WTC11 (cell line): ENCODE results near the gene PLXNA2.

ENCODE experiments used
- ATF1 ChIP-seq: sonication (generic); formaldehyde crosslinking; IDR thresholded peaks from 2 replicates; pipeline ENCODE4 v1.8.1; 2023; ENCODE audit warnings: mild to moderate bottlenecking, moderate library complexity, missing genetic modification reagents
- CREB1 ChIP-seq: sonication (generic); formaldehyde crosslinking; IDR thresholded peaks from 2 replicates; pipeline ENCODE4 v1.8.0; 2023; ENCODE audit warnings: mild to moderate bottlenecking, missing genetic modification reagents
- GTF2I ChIP-seq: fragments of 250-450 bp; sonication (Bioruptor Pico); conservative IDR thresholded peaks from 2 replicates; pipeline ENCODE4 v1.4.0; 2021; ENCODE audit warnings: mild to moderate bottlenecking
- MAX ChIP-seq: sonication (generic); formaldehyde crosslinking; IDR thresholded peaks from 2 replicates; pipeline ENCODE4 v1.8.0; 2022; ENCODE audit warnings: mild to moderate bottlenecking, missing genetic modification reagents
- NR2C2 ChIP-seq: sonication (generic); formaldehyde crosslinking; IDR thresholded peaks from 2 replicates; pipeline ENCODE4 v1.8.0; 2022; ENCODE audit warnings: mild to moderate bottlenecking, missing genetic modification reagents
- RELA ChIP-seq: sonication (generic); formaldehyde crosslinking; IDR thresholded peaks from 2 replicates; pipeline ENCODE4 v1.8.1; 2022; ENCODE audit warnings: missing genetic modification reagents, mild to moderate bottlenecking, borderline replicate concordance
- SMAD4 ChIP-seq: sonication (generic); formaldehyde crosslinking; IDR thresholded peaks from 2 replicates; pipeline ENCODE4 v1.8.0; 2022; ENCODE audit warnings: mild to moderate bottlenecking, missing genetic modification reagents
- SOX15 ChIP-seq: fragments of 250-450 bp; sonication (Bioruptor Pico); IDR thresholded peaks from 2 replicates; pipeline ENCODE4 v1.9.0; 2021; ENCODE audit warnings: mild to moderate bottlenecking
- TF ChIP-seq, protein P1 (sequence below): fragments of 200-600 bp; IDR thresholded peaks from 2 replicates; pipeline ENCODE4 v1.8.0; 2022; ENCODE audit warnings: antibody characterized with exemption
- TF ChIP-seq, protein P2 (sequence below): sonication (generic); formaldehyde crosslinking; IDR thresholded peaks from 2 replicates; pipeline ENCODE4 v1.8.0; 2023; ENCODE audit warnings: missing genetic modification reagents
- TF ChIP-seq, protein P3 (sequence below): sonication (generic); formaldehyde crosslinking; IDR thresholded peaks from 2 replicates; pipeline ENCODE4 v1.8.1; 2022; ENCODE audit warnings: mild to moderate bottlenecking, missing genetic modification reagents, moderate library complexity, borderline replicate concordance

GRCh38 chr1:208033236-208033635 lies 210.9 kb downstream of the PLXNA2 start:
- TF ChIP-seq, protein P1, sequence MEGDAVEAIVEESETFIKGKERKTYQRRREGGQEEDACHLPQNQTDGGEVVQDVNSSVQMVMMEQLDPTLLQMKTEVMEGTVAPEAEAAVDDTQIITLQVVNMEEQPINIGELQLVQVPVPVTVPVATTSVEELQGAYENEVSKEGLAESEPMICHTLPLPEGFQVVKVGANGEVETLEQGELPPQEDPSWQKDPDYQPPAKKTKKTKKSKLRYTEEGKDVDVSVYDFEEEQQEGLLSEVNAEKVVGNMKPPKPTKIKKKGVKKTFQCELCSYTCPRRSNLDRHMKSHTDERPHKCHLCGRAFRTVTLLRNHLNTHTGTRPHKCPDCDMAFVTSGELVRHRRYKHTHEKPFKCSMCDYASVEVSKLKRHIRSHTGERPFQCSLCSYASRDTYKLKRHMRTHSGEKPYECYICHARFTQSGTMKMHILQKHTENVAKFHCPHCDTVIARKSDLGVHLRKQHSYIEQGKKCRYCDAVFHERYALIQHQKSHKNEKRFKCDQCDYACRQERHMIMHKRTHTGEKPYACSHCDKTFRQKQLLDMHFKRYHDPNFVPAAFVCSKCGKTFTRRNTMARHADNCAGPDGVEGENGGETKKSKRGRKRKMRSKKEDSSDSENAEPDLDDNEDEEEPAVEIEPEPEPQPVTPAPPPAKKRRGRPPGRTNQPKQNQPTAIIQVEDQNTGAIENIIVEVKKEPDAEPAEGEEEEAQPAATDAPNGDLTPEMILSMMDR, result no peak
- TF ChIP-seq ATF1, result no peak
- no peak for TF ChIP-seq CREB1
- no peak for TF ChIP-seq SOX15
- TF ChIP-seq, protein P2, sequence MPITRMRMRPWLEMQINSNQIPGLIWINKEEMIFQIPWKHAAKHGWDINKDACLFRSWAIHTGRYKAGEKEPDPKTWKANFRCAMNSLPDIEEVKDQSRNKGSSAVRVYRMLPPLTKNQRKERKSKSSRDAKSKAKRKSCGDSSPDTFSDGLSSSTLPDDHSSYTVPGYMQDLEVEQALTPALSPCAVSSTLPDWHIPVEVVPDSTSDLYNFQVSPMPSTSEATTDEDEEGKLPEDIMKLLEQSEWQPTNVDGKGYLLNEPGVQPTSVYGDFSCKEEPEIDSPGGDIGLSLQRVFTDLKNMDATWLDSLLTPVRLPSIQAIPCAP (CRISPR knock-in tag), result no peak
- no peak for TF ChIP-seq MAX
- TF ChIP-seq RELA (CRISPR knock-in tag), result no peak
- TF ChIP-seq SMAD4 (CRISPR knock-in tag), result no peak
- TF ChIP-seq, protein P3, sequence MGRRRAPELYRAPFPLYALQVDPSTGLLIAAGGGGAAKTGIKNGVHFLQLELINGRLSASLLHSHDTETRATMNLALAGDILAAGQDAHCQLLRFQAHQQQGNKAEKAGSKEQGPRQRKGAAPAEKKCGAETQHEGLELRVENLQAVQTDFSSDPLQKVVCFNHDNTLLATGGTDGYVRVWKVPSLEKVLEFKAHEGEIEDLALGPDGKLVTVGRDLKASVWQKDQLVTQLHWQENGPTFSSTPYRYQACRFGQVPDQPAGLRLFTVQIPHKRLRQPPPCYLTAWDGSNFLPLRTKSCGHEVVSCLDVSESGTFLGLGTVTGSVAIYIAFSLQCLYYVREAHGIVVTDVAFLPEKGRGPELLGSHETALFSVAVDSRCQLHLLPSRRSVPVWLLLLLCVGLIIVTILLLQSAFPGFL, result no peak
- no peak for TF ChIP-seq GTF2I
- no peak for TF ChIP-seq NR2C2 (CRISPR knock-in tag)
